HG03108 (cell line): Measurements from ENCODE around the gene SLC5A12.

Source experiments
- ATAC-seq: cut with Tn5 transposase; IDR thresholded peaks from one replicate; pipeline ENCODE4 v1.9.1; 2021; ENCODE audit warnings: moderate library complexity; ENCODE audit not compliant: unreplicated experiment

SLC5A12 gene

DNA sequence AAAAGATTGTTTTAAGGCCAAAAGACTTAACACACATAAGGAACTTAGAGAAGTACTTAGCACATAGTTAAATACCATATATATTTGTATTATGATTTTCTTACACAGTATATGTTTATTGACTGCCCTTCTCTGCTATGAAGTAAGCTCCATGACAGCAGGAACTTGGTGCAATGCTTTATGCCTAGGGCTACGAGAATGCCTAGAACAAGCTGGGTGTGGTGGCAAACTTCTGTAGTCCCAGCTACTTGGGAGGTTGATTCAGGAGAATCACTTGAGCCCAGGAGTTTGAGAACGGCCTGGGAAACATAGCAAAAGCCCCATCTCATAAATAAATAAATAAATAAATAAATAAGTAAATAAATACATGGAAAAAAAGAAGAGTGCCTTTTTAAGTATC is 1.9 kb downstream of the SLC5A12 start:
- ATAC-seq = no peak

DNA sequence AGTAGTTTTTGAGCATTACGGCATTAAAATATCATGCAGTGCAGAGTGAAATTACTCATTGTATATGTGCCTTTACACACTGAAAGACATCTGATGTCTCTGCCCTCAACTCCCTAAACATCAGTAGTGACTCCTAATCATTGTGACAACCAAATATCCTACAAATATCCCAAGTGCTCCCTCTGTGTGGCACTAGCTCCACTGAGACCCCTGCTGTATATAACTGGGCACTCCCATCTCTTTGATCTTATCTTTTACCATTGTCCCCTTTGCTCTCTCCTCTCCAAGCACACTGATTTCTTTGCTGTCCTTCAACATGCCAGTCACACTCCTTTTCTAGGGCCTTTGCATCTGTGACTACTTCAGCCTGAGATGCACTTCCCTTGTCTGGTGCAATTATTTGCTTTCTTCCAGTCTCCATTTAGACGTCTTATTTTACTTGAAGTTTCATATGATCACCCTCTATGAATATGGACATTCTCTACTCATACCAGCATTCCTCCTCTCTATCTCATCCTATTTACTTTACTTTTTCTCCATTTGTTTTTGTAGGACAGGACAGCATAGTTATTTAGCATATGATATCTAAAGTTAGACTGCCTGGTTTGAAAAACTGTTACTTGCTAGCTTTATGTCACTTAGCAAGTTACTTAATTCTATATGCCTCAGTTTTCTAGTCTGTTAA is 2.4 kb downstream of the SLC5A12 start:
- no peak for ATAC-seq

DNA sequence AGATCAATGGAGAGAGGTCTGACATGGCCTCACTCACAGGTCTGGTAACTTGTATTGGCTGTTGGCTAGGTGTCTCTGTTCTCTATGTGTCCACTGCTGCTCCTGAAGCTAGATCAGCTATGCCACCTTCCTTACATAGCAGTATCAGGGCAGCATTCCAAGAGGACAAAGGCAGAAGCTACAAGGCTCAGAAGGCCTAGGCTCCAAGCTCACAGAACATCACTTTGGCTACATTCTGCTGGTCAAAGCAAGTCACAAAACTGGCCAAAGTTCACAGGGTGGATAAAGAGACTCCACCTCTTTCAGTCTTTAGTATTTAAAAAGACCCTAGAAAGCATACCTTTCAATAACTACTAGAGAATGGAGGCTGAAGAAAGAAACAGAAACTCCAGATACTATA is 4.1 kb downstream of the SLC5A12 start:
- ATAC-seq = no peak

DNA sequence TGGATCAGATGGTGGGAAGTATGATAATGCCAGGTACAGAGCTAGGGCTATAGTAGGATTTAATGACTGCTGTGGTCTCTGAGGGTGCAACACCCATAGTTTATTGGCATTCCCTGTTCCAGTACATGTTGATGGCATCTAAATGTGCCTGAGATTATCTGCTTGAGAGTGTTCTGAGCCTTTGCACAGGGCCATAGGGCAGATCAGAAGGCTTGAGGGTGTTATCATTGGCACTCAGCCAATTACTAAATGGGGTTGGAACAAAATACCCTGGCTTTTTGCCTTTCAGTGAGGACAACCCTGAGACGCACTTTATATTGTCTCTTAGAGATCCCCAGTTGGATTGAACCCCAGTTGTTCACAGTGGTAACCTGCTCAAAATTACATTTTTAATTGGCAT is 6.7 kb downstream of the SLC5A12 start:
- no peak for ATAC-seq

DNA sequence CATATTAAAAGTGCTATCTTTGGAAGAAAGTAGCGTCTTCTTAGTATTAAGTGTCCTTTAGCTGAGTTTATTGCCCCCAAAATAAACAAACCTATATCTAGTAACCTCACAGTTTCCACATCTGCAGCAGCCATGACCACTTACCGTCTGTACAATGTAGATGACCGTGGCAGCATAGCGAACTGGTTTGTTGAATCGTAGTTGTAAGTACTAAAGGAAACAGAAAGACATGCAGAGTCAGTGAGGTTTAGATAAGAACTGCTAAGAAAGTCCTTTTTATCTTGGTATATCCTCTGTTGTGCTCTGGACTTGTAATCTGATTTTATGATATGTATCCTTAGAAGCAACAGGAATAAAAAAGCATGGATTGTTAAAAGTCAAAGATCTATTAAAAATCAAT is 9.4 kb downstream of the SLC5A12 start:
- no peak for ATAC-seq

DNA sequence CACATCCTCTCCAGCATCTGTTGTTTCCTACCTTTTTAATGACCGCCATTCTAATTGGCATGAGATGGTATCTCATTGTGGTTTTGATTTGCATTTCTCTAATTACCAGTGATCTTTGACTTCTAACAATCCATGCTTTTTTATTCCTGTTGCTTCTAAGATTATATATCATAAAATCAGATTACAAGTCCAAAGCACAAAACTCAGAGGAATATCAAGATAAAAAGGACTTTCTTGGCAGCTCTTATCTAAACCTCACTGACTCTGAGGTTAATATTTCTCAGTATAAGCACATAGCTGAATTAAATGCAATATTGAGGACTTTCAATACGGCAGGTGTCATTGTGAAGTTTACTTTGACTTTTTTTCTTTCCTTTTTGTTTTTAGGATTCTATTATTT is 11.4 kb downstream of the SLC5A12 start:
- ATAC-seq = no peak

DNA sequence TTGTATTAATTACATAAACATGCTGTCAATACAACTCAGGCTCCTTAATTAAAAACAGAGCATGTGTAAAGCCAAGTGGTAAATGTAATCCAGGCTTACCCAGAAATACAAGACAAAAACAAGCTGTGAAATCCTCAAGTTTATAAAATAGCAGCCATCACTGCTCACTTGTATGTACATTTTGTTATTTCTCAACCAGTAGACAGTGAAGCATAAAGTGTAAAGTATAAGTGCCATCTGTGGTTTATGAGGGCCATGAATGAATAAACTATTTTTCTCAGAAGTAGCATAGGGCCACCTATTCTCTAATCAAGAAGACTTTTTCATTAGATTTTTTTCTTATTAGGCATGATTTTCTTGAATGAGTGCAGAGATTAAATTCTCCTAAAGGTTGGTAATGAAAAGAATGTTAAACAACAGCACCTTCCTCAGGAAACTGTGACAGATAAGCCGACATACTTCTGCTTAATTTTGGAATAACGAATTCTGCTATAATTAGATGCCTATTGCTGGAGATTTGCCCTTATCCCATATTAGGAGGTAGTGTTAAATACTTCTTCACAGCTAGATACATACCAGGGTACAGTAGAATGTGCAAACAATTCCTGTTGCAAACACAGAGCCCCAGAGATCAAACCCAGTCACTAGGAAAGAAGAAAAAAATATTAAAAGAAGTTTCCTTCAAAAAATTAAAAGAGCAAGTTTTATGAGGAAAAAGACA is 13.0 kb downstream of the SLC5A12 start:
- ATAC-seq = no peak

DNA sequence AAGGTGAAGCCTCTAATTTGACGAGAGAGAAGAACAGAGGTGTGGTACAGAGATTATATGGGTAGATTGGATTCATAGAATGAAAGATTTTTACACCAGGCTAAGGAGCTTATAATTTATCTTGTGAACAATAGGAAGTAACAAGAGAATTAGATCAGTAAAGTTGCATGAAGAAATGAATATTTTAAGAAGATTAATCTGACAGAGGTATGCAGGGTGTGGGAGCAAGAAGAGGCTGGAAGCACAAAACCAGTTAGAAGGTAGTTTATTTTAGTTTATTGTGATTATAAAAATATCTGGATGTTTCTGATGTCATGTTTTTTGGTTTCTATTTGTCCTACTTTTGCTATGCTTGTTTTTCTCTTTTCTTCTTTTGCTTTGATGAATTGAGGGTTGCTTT is 15.7 kb downstream of the SLC5A12 start:
- no peak for ATAC-seq

DNA sequence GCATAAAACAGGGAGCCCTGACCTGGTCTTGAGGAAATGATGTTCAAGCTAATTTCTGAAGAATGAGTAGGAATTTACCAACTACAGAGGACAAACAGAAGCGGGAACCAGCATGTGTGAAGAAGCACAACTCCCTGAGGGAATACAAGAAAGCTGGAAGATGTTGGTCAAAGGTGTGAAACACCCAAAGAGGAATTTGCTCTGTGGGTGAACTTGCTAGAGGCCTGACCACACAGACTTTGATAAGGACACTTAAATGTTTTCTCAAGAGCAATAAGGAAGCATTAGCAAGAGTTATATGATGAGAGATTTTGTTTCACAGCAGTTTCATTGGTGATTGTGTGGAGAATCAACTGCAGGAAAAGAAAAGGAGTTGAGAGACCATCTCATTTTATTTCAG is 17.6 kb downstream of the SLC5A12 start:
- no peak for ATAC-seq

DNA sequence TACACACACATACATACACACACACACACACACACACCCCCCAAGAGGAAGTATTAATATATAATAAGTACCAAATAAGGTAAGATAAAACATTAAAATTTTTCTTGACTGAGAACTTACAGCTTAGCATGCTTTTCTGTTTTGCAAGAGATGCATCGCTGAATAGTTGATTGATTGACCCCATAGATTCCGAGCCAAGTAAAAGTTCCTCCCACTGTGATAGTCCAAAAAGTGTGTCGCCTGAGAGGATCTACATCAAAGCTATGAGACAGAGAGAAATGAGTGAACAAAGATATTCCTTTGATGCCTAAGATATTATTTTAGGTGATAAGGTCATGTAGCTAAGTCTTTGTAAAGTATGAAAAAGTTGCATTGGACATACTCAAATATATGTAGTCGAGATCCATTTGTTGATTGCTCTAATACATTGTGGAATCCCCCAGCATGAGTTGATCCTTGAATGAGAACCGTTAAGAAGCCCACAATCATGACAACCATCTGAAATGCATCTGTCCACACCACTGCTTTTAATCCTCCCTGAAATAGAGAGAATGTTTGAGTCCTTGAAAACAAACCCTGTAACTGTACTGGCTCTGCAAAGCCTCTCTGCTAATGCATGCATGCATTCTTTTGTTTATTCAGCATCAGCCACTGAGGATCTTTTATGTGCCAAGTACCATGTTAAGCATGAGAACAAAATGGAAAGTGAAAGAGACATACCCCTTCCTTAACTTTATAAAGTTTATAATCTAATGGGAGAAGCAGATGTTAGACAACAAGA is 18.3 kb downstream of the SLC5A12 start:
- no peak for ATAC-seq

DNA sequence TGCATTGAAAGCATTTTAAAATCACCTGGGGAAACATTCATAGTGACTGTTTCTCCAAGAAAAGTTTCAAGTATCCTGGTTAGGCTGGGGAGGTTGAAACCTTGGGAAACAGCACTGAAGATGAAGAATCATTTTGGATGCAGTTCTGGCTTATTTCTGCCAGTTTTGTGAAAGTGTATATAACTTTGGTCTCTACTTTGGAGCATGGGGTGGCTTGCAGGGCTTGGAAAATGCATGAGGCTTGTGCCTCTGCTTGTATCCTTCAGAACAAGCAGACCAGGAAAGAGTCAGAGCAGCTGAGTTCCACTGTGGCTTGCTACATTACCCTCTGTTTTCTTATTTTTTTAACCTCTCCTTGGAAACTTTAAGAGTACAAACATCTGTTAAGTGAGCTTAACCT is 19.5 kb downstream of the SLC5A12 start:
- no peak for ATAC-seq

DNA sequence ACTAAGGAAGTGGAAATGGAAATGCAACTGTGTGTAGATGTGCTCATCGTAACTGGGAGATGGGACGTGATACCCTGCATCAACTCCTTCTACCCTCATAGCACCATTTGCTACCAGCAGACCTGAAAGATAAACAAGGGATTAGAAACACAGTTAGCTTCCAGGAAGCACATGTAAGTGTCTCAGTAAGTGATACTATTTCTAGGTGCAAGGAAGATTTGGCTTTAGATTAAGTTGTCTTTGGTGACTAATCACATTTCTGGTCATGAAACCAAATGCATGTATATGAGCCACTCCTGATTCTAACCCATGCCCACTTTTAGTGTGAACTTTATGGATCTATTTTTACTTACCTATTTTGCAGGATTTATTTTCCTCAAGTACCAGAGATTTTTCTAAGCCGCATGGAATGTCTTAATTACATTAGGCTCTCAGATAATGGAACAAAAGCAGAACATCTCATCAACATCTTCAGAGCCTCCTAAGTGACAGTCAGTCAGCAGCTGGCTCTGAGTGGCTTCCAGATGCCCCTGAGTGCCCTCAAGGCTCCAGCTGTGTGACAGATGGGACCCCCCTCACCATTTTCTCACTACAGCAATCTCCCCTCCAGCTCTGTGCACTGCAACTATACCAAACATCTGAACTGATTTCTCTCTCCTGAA is 21.2 kb downstream of the SLC5A12 start:
- ATAC-seq = no peak

DNA sequence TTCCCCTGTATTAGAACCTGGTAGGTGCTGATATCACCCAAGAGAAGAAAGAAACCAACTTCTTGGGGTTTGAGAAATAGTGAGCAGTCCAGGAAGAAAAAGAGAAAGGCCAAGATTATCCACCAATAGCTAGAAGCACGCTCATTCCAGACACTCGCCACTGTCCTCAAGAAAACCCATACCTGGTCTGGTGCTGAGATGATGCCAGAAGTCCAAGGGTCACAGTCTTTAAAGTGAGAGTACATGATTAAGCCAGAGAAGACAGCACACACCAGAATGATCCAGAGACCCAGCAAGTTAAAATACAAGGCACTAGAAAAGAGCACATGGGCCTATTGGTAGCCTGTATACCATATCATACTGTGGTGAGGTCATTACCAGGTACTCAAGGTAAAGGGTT is 23.6 kb downstream of the SLC5A12 start:
- ATAC-seq = no peak

DNA sequence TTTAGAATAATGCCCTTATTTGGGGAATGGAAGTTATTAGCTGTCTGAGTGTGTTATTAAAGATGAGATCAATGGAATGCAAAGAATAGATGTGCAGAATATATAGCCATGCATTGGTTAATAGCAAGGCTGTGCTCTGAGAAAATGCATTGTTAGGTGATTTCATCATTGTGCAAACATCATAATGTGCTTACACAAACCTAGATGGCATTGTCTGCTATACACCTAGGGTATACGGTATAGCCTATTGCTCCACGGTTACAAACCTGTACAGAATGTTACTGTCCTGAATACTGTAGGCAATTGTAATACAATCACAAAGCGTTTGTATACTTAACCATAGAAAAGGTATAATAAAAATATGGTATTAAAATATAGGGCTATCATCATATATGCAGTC is 25.5 kb downstream of the SLC5A12 start:
- ATAC-seq = no peak

DNA sequence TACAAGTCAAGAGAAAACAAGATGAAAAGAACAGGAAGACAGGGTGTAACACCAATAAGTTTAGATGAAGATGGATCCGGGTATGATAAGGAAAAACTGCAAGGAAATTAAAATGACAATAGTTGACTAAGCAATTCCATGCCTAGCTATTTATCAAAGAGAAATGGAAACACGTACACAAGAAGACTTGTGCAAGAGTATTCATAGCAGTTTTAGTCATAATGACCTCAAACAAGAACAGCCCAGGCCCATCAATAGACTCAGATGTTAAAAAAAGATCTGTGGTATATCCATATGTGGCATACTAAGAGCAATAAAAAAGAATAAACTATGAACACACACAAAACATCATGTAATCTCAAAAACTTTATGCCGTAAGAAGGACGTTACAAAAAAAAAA is 33.2 kb downstream of the SLC5A12 start:
- no peak for ATAC-seq

DNA sequence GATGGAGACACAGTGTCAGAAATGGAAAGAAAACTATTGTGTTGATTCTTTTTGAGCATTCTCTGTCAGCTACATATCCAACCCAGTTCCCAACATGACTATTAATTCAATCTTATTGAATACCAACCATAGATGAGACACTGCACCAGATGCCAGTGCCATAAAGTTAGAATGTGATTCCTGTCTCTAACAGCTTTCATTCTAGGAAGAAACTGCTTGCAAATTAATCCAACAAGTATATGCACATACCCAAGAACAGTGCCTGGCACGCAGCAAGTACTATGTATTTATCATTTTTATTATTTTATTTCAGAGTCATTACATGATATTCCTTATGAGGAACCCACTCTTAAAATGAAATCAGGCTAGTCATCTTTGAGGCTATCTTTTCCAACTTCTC is 34.5 kb downstream of the SLC5A12 start:
- ATAC-seq = no peak

DNA sequence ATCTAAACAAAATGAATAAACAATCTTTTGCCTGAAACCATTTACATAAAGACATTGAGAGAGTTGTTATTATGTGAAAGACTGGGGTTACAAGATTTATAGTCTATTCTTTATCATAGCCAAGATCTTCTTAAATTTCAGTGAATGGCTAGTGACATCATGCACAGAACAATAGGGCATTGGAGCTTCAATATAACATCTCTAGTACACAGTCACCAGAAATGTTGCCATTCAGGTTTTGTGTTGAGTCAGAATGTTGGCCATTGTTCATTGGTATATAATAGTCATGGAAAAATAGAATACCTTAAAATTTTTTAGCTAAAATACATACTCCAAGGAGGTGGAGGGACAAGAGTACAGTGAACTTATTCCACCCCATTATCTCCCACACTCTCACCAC is 44.3 kb downstream of the SLC5A12 start:
- no peak for ATAC-seq

DNA sequence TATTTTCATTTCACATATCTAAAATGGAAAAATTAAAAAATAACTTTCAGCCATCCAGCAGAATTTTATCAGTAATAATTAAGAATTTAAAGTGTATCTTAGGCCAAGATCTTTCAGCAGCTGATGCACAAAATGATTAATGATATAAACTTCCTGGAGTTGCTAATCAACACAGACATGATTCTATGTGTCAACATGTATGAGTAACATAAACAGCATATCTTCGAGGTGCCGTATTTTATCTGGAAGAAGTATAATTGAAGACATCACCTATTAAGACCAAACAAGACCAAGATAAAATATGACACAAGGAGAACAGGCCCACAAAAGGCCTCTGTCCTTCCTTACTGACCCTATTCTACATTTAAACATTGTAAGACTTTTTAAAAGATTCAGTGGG is 45.2 kb downstream of the SLC5A12 start:
- no peak for ATAC-seq

DNA sequence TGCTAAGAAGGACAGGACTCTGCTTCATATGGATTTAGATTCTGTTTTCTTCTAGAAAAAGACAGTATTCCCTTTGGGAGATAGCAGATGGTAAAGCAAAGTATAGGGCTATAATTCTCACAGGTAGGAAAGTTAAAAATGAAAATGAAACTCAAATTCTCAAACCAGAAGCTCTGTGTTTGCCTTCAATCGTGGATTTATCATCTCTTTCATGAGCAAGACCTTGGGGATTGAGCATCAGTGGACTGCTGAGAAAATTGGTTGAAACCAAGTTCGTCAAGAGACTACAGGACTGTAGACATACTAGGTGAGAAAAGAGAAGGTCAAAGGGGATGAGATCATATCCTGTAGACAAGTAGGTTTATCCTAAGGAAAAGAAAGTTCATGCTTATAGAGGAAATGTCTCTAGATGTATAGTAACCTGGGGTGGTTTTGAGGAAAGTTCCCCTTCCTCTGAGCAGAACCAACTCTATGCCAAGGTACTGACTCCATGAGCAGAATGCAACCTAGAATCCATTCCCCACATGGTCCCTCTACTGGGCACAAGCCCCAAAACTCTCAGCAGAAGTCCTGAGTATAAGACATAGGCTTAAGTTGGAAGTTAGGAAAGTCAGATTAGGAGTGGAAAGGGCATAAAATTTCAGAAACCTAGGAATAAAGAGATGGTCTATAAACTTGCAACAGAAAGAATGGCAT is 46.5 kb downstream of the SLC5A12 start:
- no peak for ATAC-seq

DNA sequence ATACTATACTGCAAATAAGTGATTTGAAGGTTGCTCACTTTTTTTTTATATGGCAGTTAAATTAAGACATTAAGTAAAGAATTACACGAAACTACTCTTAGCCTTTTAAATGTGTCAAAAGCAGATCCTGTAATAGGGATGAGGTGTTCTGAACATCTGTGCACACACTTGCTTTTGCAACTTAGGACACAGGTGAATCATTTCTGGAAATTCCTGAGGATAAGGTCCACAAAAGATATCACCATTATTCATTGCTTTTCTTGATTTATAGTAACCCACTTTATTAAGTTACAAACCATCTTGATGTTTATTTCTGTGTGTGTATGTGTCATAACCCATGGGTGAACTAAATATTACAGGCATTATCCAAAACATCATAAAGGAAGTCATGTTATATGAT is 55.9 kb downstream of the SLC5A12 start:
- ATAC-seq = no peak

DNA sequence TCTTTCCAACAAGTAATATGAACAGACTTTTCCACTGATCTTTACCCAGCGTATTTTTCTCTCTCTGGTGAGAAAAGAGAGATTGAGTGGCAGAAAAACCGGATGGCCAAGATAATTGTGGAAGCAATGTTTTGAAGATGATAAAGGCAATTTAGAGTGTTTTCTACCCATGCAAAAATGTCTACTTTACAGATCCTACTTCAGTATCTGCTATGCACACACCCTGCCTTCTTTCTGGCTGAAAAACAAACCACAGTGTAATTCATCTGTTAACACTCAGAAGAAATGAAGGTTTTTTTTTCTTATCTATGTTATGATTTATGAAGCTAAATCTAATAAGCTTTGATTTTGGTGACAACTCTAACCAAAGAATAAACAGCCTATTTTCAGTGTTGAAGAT is 56.8 kb downstream of the SLC5A12 start:
- ATAC-seq = no peak
